HUDEP-2 (cell line): ENCODE measurements around the gene MVB12B.
A peak's percentile ranks its signal among the peaks of the same experiment; 100 is the strongest.

Source experiments
- DNase-seq, 76 experiments: peaks; one replicate each; lab custom pipeline; 2025; ENCODE audit not compliant: unreplicated experiment in 76 of 76; lab: John Stamatoyannopoulos, UW

MVB12B gene

GRCh38 chr9:126421567-126422428, 95.2 kb downstream of the MVB12B start:
- no peak for DNase-seq

- DNase-seq: peak in 16 of 76 experiments; percentile 21 to 77 (median 42)
Measured at GRCh38 chr9:126423142-126423915, 96.7 kb downstream of the MVB12B start.

GRCh38 chr9:126423916-126424185, 97.2 kb downstream of the MVB12B start:
- peak in 58 of 76 experiments; percentile 5 to 77 (median 44) for DNase-seq

- no peak for DNase-seq
Measured at GRCh38 chr9:126424511-126424910, 97.9 kb downstream of the MVB12B start.

- DNase-seq: no peak
Measured at GRCh38 chr9:126428534-126429175, 102.0 kb downstream of the MVB12B start.

GRCh38 chr9:126429190-126429589, 102.6 kb downstream of the MVB12B start:
- DNase-seq: no peak

GRCh38 chr9:126430124-126430523, 103.5 kb downstream of the MVB12B start:
- DNase-seq: no peak

- no peak for DNase-seq
Measured at GRCh38 chr9:126431077-126431742, 104.6 kb downstream of the MVB12B start.

- no peak for DNase-seq
Measured at GRCh38 chr9:126432659-126433058, 106.0 kb downstream of the MVB12B start.

- no peak for DNase-seq
Measured at GRCh38 chr9:126435105-126435504, 108.5 kb downstream of the MVB12B start.

- no peak for DNase-seq
Measured at GRCh38 chr9:126435626-126436025, 109.0 kb downstream of the MVB12B start.

- no peak for DNase-seq
Measured at GRCh38 chr9:126436545-126437267, 110.1 kb downstream of the MVB12B start.

- no peak for DNase-seq
Measured at GRCh38 chr9:126437268-126437666, 110.6 kb downstream of the MVB12B start.

- DNase-seq: no peak
Measured at GRCh38 chr9:126437701-126438100, 111.1 kb downstream of the MVB12B start.

- peak in 2 of 76 experiments; percentile 7 to 18 for DNase-seq
Measured at GRCh38 chr9:126438741-126439401, 112.2 kb downstream of the MVB12B start.

GRCh38 chr9:126439402-126439765, 112.8 kb downstream of the MVB12B start:
- no peak for DNase-seq

GRCh38 chr9:126439883-126440653, 113.4 kb downstream of the MVB12B start:
- DNase-seq: no peak

GRCh38 chr9:126440940-126441339, 114.3 kb downstream of the MVB12B start:
- DNase-seq: no peak

GRCh38 chr9:126442636-126443035, 116.0 kb downstream of the MVB12B start:
- no peak for DNase-seq
